TTC549 (cell line): Measurements from ENCODE around the gene GNB1.
"Not testable (repeated sequence)": the region's sequence is repeated elsewhere in the genome, so short reads cannot be mapped to it uniquely, and the experiment has no call there.

Experiments used
- FAIRE-seq: peaks from 2 replicates; lab custom pipeline; 2012; peaks lifted over from hg19 to GRCh38; lab: Jason Lieb, UNC

The GNB1 gene

GRCh38 chr1:1858382-1859086, 32.4 kb downstream of the GNB1 start:
- no peak for FAIRE-seq

GRCh38 chr1:1857096-1857703, 33.7 kb downstream of the GNB1 start:
- no peak for FAIRE-seq

- FAIRE-seq, result not testable (repeated sequence)
Observed at GRCh38 chr1:1856161-1856560, 34.7 kb downstream of the GNB1 start.

GRCh38 chr1:1853593-1854257, 37.2 kb downstream of the GNB1 start:
- FAIRE-seq, result no peak

- FAIRE-seq, result no peak
Observed at GRCh38 chr1:1852619-1853414, 38.1 kb downstream of the GNB1 start.

- no peak for FAIRE-seq
Observed at GRCh38 chr1:1847890-1848289, 43.0 kb downstream of the GNB1 start.

GRCh38 chr1:1847061-1847850, 43.6 kb downstream of the GNB1 start:
- FAIRE-seq, result no peak

GRCh38 chr1:1846386-1846918, 44.4 kb downstream of the GNB1 start:
- FAIRE-seq, result no peak

GRCh38 chr1:1842360-1843146, 48.3 kb downstream of the GNB1 start:
- no peak for FAIRE-seq

GRCh38 chr1:1841575-1841995, 49.3 kb downstream of the GNB1 start:
- FAIRE-seq, result no peak

- FAIRE-seq, result no peak
Observed at GRCh38 chr1:1839311-1839965, 51.4 kb downstream of the GNB1 start.

- FAIRE-seq, result no peak
Observed at GRCh38 chr1:1836119-1836518, 54.8 kb downstream of the GNB1 start.

GRCh38 chr1:1835546-1835945, 55.3 kb downstream of the GNB1 start:
- no peak for FAIRE-seq

- no peak for FAIRE-seq
Observed at GRCh38 chr1:1833916-1834325, 57.0 kb downstream of the GNB1 start.

- no peak for FAIRE-seq
Observed at GRCh38 chr1:1833456-1833855, 57.4 kb downstream of the GNB1 start.

- FAIRE-seq, result no peak
Observed at GRCh38 chr1:1832820-1833219, 58.1 kb downstream of the GNB1 start.

GRCh38 chr1:1832166-1832565, 58.7 kb downstream of the GNB1 start:
- no peak for FAIRE-seq

- no peak for FAIRE-seq
Observed at GRCh38 chr1:1827089-1827848, 63.6 kb downstream of the GNB1 start.

- FAIRE-seq, result no peak
Observed at GRCh38 chr1:1826356-1827088, 64.4 kb downstream of the GNB1 start.
